ENCODE results near the gene NAA20. TPM values are rescaled to one million over a fixed set of nuclear protein-coding genes. Genes with fewer than 3 reads are reported as not detected.

NAA20 gene
- total RNA-seq, 1 experiment from 2014 or later = 65.6 TPM

- DNase-seq (ENCODE audit: low read depth, low spot score) (no peak), ATAC-seq (no peak)
- in situ Hi-C loops (cut with HindIII; ENCODE audit: low pct_unique_long_range_greater_than_20kb, low sequenced_read_pairs) = no loop called here
- Histone ChIP-seq H3K9me3 (ENCODE audit: control insufficient read depth, insufficient read depth, low read depth, low read length) (no peaks in the 10 kb centered on the region), H3K27me3 (ENCODE audit: control insufficient read depth, insufficient read depth, low read length) (no peaks in the 10 kb centered on the region), H3K36me3 (ENCODE audit: control insufficient read depth, insufficient read depth, low read length) (no peaks in the 10 kb centered on the region; the same call in 1 of the 2 replicates), H3K4me1 (ENCODE audit: control insufficient read depth, insufficient read depth, low read length) (peaks cover 29% of the 10 kb centered on the region), H3K27ac (ENCODE audit: low read length) (peak overlapping the region; percentile 14; the same call in 1 of the 2 replicates), H3K4me3 (ENCODE audit: low read depth in 2 of 2, low read length in 2 of 2) (no peak overlapping the region)
- ChIA-PET POLR2A (no interaction called here), CTCF (no interaction called here)
- intact Hi-C loops (cut with micrococcal nuclease; ENCODE audit: unreplicated experiment) = no loop called here
- no TSS peak for BruUV-seq (replicated peaks)
- TF ChIP-seq POLR2AphosphoS5 (IDR thresholded peaks at IDR 0.05; ENCODE audit: low read depth, low read length) (no peak), TCF7L2 (IDR thresholded peaks at IDR 0.05; ENCODE audit: low read depth, low read length) (no peak), CTCF (IDR thresholded peaks at IDR 0.05) (no peak), SIN3A (IDR thresholded peaks at IDR 0.05; ENCODE audit: borderline replicate concordance, insufficient read depth, low read depth, low read length) (no peak)
- TF ChIP-seq, protein P1, sequence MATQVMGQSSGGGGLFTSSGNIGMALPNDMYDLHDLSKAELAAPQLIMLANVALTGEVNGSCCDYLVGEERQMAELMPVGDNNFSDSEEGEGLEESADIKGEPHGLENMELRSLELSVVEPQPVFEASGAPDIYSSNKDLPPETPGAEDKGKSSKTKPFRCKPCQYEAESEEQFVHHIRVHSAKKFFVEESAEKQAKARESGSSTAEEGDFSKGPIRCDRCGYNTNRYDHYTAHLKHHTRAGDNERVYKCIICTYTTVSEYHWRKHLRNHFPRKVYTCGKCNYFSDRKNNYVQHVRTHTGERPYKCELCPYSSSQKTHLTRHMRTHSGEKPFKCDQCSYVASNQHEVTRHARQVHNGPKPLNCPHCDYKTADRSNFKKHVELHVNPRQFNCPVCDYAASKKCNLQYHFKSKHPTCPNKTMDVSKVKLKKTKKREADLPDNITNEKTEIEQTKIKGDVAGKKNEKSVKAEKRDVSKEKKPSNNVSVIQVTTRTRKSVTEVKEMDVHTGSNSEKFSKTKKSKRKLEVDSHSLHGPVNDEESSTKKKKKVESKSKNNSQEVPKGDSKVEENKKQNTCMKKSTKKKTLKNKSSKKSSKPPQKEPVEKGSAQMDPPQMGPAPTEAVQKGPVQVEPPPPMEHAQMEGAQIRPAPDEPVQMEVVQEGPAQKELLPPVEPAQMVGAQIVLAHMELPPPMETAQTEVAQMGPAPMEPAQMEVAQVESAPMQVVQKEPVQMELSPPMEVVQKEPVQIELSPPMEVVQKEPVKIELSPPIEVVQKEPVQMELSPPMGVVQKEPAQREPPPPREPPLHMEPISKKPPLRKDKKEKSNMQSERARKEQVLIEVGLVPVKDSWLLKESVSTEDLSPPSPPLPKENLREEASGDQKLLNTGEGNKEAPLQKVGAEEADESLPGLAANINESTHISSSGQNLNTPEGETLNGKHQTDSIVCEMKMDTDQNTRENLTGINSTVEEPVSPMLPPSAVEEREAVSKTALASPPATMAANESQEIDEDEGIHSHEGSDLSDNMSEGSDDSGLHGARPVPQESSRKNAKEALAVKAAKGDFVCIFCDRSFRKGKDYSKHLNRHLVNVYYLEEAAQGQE (IDR thresholded peaks at IDR 0.05; ENCODE audit: insufficient read depth in 1 of 2, low read depth in 2 of 2, low read length in 1 of 2) = no peak
Observed at GRCh38 chr20:20014659-20015058, 2.5 kb upstream of the NAA20 start.

GRCh38 chr20:20017844-20018185 is 653 bp downstream of the NAA20 start:
- POLR2A ChIA-PET = no interaction called here
- peak overlapping the region; percentile 80 to 90 for H3K4me3 ChIP-seq (ENCODE audit: low read depth in 2 of 2, low read length in 2 of 2)
- BruUV-seq (replicated peaks) = no TSS peak
- TF ChIP-seq CTCF (IDR thresholded peaks at IDR 0.05) = no peak
- no peak for TF ChIP-seq POLR2AphosphoS5 (IDR thresholded peaks at IDR 0.05; ENCODE audit: low read depth, low read length)
- TF ChIP-seq TCF7L2 (IDR thresholded peaks at IDR 0.05; ENCODE audit: low read depth, low read length) = no peak
- TF ChIP-seq, protein P1 (IDR thresholded peaks at IDR 0.05; ENCODE audit: insufficient read depth in 1 of 2, low read depth in 2 of 2, low read length in 1 of 2) = no peak
- TF ChIP-seq SIN3A (IDR thresholded peaks at IDR 0.05; ENCODE audit: borderline replicate concordance, insufficient read depth, low read depth, low read length) = no peak
- peaks cover 26% of the 10 kb centered on the region for H3K4me1 ChIP-seq (ENCODE audit: control insufficient read depth, insufficient read depth, low read length)
- H3K27me3 ChIP-seq (ENCODE audit: control insufficient read depth, insufficient read depth, low read length) = no peaks in the 10 kb centered on the region
- no peaks in the 10 kb centered on the region; the same call in 1 of the 2 replicates for H3K36me3 ChIP-seq (ENCODE audit: control insufficient read depth, insufficient read depth, low read length)
- DNase-seq (ENCODE audit: low read depth, low spot score) (no peak), ATAC-seq (no peak)
- peak overlapping the region; percentile 88 for H3K27ac ChIP-seq (ENCODE audit: low read length)
- CTCF ChIA-PET = no interaction called here
- intact Hi-C loops (cut with micrococcal nuclease; ENCODE audit: unreplicated experiment) = no loop called here
- in situ Hi-C loops (cut with HindIII; ENCODE audit: low pct_unique_long_range_greater_than_20kb, low sequenced_read_pairs) = no loop called here
- no peaks in the 10 kb centered on the region for H3K9me3 ChIP-seq (ENCODE audit: control insufficient read depth, insufficient read depth, low read depth, low read length)
